Measurements from ENCODE around the gene SSX4.
"Not testable (repeated sequence)": the region's sequence is repeated elsewhere in the genome, so short reads cannot be mapped to it uniquely, and the experiment has no call there.

SSX4 gene

GRCh38 chrX:48383239-48383638 lies at the start of gene SSX4:
Gene SSX4, plus strand, starts transcription at chrX:48383539. Its CDS starts 515 bp downstream, at chrX:48384054.
- not testable (repeated sequence) for DNase-seq

- DNase-seq: not testable (repeated sequence)
These were observed 37.3 kb upstream of the SSX4 start for GRCh38 chrX:48346059-48346458.

GRCh38 chrX:48356315-48357094 lies 26.8 kb upstream of the SSX4 start, which contains the start of gene SSX3:
Gene SSX3, minus strand, starts transcription at chrX:48356703. Its CDS starts 1,454 bp downstream, at chrX:48355249.
- not testable (repeated sequence) for DNase-seq

- DNase-seq: no peak
These were observed 25.7 kb upstream of the SSX4 start for GRCh38 chrX:48357681-48358080.

GRCh38 chrX:48359281-48359680 lies 24.1 kb upstream of the SSX4 start:
- not testable (repeated sequence) for DNase-seq

- DNase-seq: not testable (repeated sequence)
These were observed 15.5 kb upstream of the SSX4 start for GRCh38 chrX:48367717-48368408.

GRCh38 chrX:48370408-48370807 lies 12.9 kb upstream of the SSX4 start:
- DNase-seq: not testable (repeated sequence)

GRCh38 chrX:48396931-48397330 lies 13.6 kb downstream of the SSX4 start:
- not testable (repeated sequence) for DNase-seq

- not testable (repeated sequence) for DNase-seq
These were observed 14.5 kb downstream of the SSX4 start for GRCh38 chrX:48397825-48398224.

- DNase-seq: not testable (repeated sequence)
These were observed 28.5 kb downstream of the SSX4 start, which contains the start of gene SSX4B for GRCh38 chrX:48411860-48412259. Gene SSX4B, minus strand, starts transcription at chrX:48411960. Its CDS starts 588 bp downstream, at chrX:48411372.

- not testable (repeated sequence) for DNase-seq
These were observed 43.8 kb downstream of the SSX4 start for GRCh38 chrX:48427027-48427716.

GRCh38 chrX:48429606-48430005 lies 46.3 kb downstream of the SSX4 start:
- not testable (repeated sequence) for DNase-seq

GRCh38 chrX:48430166-48430565 lies 46.8 kb downstream of the SSX4 start:
- DNase-seq: not testable (repeated sequence)

GRCh38 chrX:48433713-48434112 lies 50.4 kb downstream of the SSX4 start:
- peak; percentile 7 for DNase-seq
